Measurements from ENCODE around the gene TP53AIP1. TPM values are rescaled to one million over a fixed set of nuclear protein-coding genes. Genes with fewer than 3 reads are reported as not detected.

Gene TP53AIP1
- total RNA-seq, 1 experiment from 2014 or later = 2.3 TPM

GRCh38 chr11:128888034-128888985 is 54.4 kb downstream of the TP53AIP1 start:
- no peaks in the 10 kb centered on the region for H3K9me3 ChIP-seq (ENCODE audit: low read depth, low read length, poor library complexity, severe bottlenecking)
- peaks cover 4% of the 10 kb centered on the region for H3K4me1 ChIP-seq (ENCODE audit: insufficient read depth, low read length, poor library complexity, severe bottlenecking)
- H3K27me3 ChIP-seq (replicated peaks; ENCODE audit: insufficient read depth, low read depth, low read length, poor library complexity) = peaks cover 14% of the 10 kb centered on the region
- TF ChIP-seq CTCF (conservative IDR thresholded peaks at IDR 0.05; ENCODE audit: low read depth, low read length) (no peak), EZH2 (IDR thresholded peaks at IDR 0.05; ENCODE audit: borderline replicate concordance, low read depth, low read length, poor library complexity, severe bottlenecking) (no peak)
- no peak overlapping the region for H3K4me3 ChIP-seq (ENCODE audit: low read depth, low read length, poor library complexity, severe bottlenecking)
- ChIA-PET CTCF (no interaction called here), POLR2A (ENCODE audit: low non-redundant PET) (no interaction called here)
- H3K36me3 ChIP-seq (ENCODE audit: insufficient read depth, low read length, poor library complexity, severe bottlenecking) = no peaks in the 10 kb centered on the region
- DNase-seq (ENCODE audit: low spot score) = no peak
- no peak overlapping the region for H3K27ac ChIP-seq (ENCODE audit: low read depth, low read length, poor library complexity, severe bottlenecking)
- no TSS peak for BruUV-seq (replicated peaks)
- intact Hi-C loops (cut with micrococcal nuclease; ENCODE audit: unreplicated experiment) = loop anchor here (5.0 to 10.0 kb wide), 2 partner anchors 444 to 476 kb away; no protein-coding TSS in a partner anchor

GRCh38 chr11:128886406-128887124 is 56.1 kb downstream of the TP53AIP1 start:
- POLR2A ChIA-PET (ENCODE audit: low non-redundant PET) = no interaction called here
- no peaks in the 10 kb centered on the region for H3K9me3 ChIP-seq (ENCODE audit: low read depth, low read length, poor library complexity, severe bottlenecking)
- peak; percentile 53 for TF ChIP-seq CTCF (conservative IDR thresholded peaks at IDR 0.05; ENCODE audit: low read depth, low read length)
- TF ChIP-seq EZH2 (IDR thresholded peaks at IDR 0.05; ENCODE audit: borderline replicate concordance, low read depth, low read length, poor library complexity, severe bottlenecking) = no peak

More at GRCh38 chr11:128886406-128887124, 56.1 kb downstream of the TP53AIP1 start:
- Histone ChIP-seq H3K36me3 (ENCODE audit: insufficient read depth, low read length, poor library complexity, severe bottlenecking) (no peaks in the 10 kb centered on the region), H3K4me3 (ENCODE audit: low read depth, low read length, poor library complexity, severe bottlenecking) (no peak overlapping the region), H3K4me1 (ENCODE audit: insufficient read depth, low read length, poor library complexity, severe bottlenecking) (peaks cover 4% of the 10 kb centered on the region), H3K27me3 (replicated peaks; ENCODE audit: insufficient read depth, low read depth, low read length, poor library complexity) (peaks cover 14% of the 10 kb centered on the region), H3K27ac (ENCODE audit: low read depth, low read length, poor library complexity, severe bottlenecking) (no peak overlapping the region)
- BruUV-seq (replicated peaks) = no TSS peak
- intact Hi-C loops (cut with micrococcal nuclease; ENCODE audit: unreplicated experiment) = loop anchor here (5.0 to 10.0 kb wide), 2 partner anchors 446 to 478 kb away; no protein-coding TSS in a partner anchor
- DNase-seq (ENCODE audit: low spot score) = peak; percentile 49
- CTCF ChIA-PET = interaction anchor here (0.6 to 3.4 kb wide), 2 partner anchors 70 to 236 kb away, joined by 3 to 69 read pairs; no protein-coding TSS in a partner anchor

Other genes with a start within 250 kb of the TP53AIP1 start
- 51.9 and 56.1 TPM in 2 replicates for gene FLI1, start 248.8 kb downstream of the TP53AIP1 start, total RNA-seq (2021)
- gene KCNJ1, start 75.6 kb downstream of the TP53AIP1 start, total RNA-seq (2021) = not detected in 2 replicates
- not detected in 2 replicates for gene KCNJ5, start 51.5 kb downstream of the TP53AIP1 start, total RNA-seq (2021)
- gene ARHGAP32, start 249.5 kb upstream of the TP53AIP1 start, total RNA-seq (2021) = 42.8 and 46.8 TPM in 2 replicates

Measured in A673 (cell line).